Naive thymus-derived CD4-positive, alpha-beta T cell (primary cell): Measurements from ENCODE around the gene FAM32A. TPM values are rescaled to one million over a fixed set of nuclear protein-coding genes. Genes with fewer than 3 reads are reported as not detected.
A peak's percentile ranks its signal among the peaks of the same experiment; 100 is the strongest.

Experiments
- ATAC-seq: fragments of 150-1000 bp; cut with Tn5 transposase; 2 replicates; pipeline ENCODE4 v1.10.0; 2021; ENCODE audit warnings: mild to moderate bottlenecking, moderate library complexity
- CTCF ChIA-PET: fragments of 350-600 bp; sonication (Branson Sonifier 250); formaldehyde crosslinking; loops from one replicate; lab custom pipeline; 2021; ENCODE audit warnings: antibody characterized with exemption; lab: Charles Lee
- POLR2A ChIA-PET: fragments of 350-600 bp; sonication (Branson Sonifier 250); formaldehyde crosslinking; loops from one replicate; lab custom pipeline; 2021; ENCODE audit warnings: antibody characterized with exemption, inconsistent platforms; lab: Charles Lee
- DNase-seq, 9 donors: peaks; one replicate each; pipeline versions ENCODE4 v3.0.0 to v3.0.0-alpha.2; 2020 to 2022; ENCODE audit warnings: mixed read lengths in 1 of 9
- H3K27ac ChIP-seq: one replicate; pipeline ENCODE4 v1.7.0; 2013; ENCODE audit warnings: mild to moderate bottlenecking, low read depth, low read length, moderate library complexity
- H3K27me3 ChIP-seq, 2 donors: one replicate each; pipeline ENCODE4 v1.7.0; 2013; ENCODE audit warnings: low read length in 2 of 2, mild to moderate bottlenecking in 2 of 2, moderate library complexity in 2 of 2; ENCODE audit not compliant: control insufficient read depth in 2 of 2, insufficient read depth in 2 of 2
- H3K36me3 ChIP-seq, 3 experiments: 1 replicate in 2 of 3; 2 replicates in 1 of 3; pipeline ENCODE4 v1.7.0; 2013; ENCODE audit warnings: low read length in 3 of 3, mild to moderate bottlenecking in 3 of 3, moderate library complexity in 1 of 3; ENCODE audit not compliant: insufficient read depth in 3 of 3, control insufficient read depth in 2 of 3
- H3K4me1 ChIP-seq, 2 donors: one replicate each; pipeline ENCODE4 v1.7.0; 2013; ENCODE audit warnings: low read length in 2 of 2, mild to moderate bottlenecking in 2 of 2, moderate library complexity in 1 of 2; ENCODE audit not compliant: control insufficient read depth in 2 of 2, insufficient read depth in 2 of 2
- H3K4me3 ChIP-seq: 2 replicates; pipeline ENCODE4 v1.7.0; 2013; ENCODE audit warnings: mild to moderate bottlenecking, low read length
- H3K9me3 ChIP-seq, 3 experiments: 1 replicate in 2 of 3; 2 replicates in 1 of 3; pipeline ENCODE4 v1.7.0; 2013; ENCODE audit warnings: low read length in 3 of 3; ENCODE audit not compliant: control insufficient read depth in 2 of 3
- H3K27ac Mint-ChIP-seq, 9 donors: one replicate each; pipeline ENCODE4 v1.8.0; 2020 to 2022; ENCODE audit warnings: mixed read lengths in 9 of 9, mild to moderate bottlenecking in 8 of 9, moderate library complexity in 5 of 9, inconsistent platforms in 2 of 9
- H3K27me3 Mint-ChIP-seq, 5 donors: one replicate each; pipeline ENCODE4 v1.8.0; 2021 to 2022; ENCODE audit warnings: mixed read lengths in 5 of 5, mild to moderate bottlenecking in 1 of 5
- H3K36me3 Mint-ChIP-seq, 5 donors: one replicate each; pipeline ENCODE4 v1.8.0; 2020 to 2022; ENCODE audit warnings: mixed read lengths in 5 of 5, mild to moderate bottlenecking in 3 of 5, inconsistent platforms in 1 of 5
- H3K4me1 Mint-ChIP-seq, 7 donors: one replicate each; pipeline ENCODE4 v1.8.0; 2020 to 2022; ENCODE audit warnings: mixed read lengths in 7 of 7, mild to moderate bottlenecking in 3 of 7, inconsistent platforms in 1 of 7
- H3K4me3 Mint-ChIP-seq, 10 donors: one replicate each; pipeline ENCODE4 v1.8.0; 2020 to 2022; ENCODE audit warnings: mild to moderate bottlenecking in 10 of 10, mixed read lengths in 10 of 10, moderate library complexity in 6 of 10, inconsistent platforms in 2 of 10
- H3K9me3 Mint-ChIP-seq, 11 donors: one replicate each; pipeline ENCODE4 v1.8.0; 2020 to 2022; ENCODE audit warnings: mixed read lengths in 11 of 11, mild to moderate bottlenecking in 4 of 11, inconsistent platforms in 1 of 11, moderate library complexity in 1 of 11
- intact Hi-C, 2 donors: fragments of 100-400 bp; cut with micrococcal nuclease; formaldehyde crosslinking; loops; one replicate each; pipeline ENCODE4 v1.15.1; 2023
- polyA plus RNA-seq, 2 donors: library from polyadenylated mRNA; unstranded; fragments of 300-500 nt; fragmentation: Illumina TruSeq; gene quantifications; one replicate each; pipeline ENCODE4 v1.2.3, GENCODE V29; 2021
- total RNA-seq, 6 experiments: library from RNA in 5 of 6; stranded (reverse) in 5 of 6; gene quantifications; 1 replicate in 5 of 6; 2 replicates in 1 of 6; pipeline ENCODE4 v1.2.3 and lab custom pipeline; 2021 to 2026

The FAM32A gene
- total and polyA plus RNA-seq, 7 experiments from 2014 or later: 45.9 to 177 (median 66.3) TPM

GRCh38 chr19:16160445-16160942, 24.7 kb upstream of the FAM32A start:
- Mint-ChIP-seq H3K36me3 (peaks cover 0 to 20% (median 9%) of the 10 kb centered on the region in 5 donors), H3K27ac (no peak overlapping the region), H3K9me3 (no peaks in the 10 kb centered on the region), H3K27me3 (no peaks in the 10 kb centered on the region), H3K4me1 (peaks cover 0 to 21% (median under 1%) of the 10 kb centered on the region in 7 donors), H3K4me3 (no peak overlapping the region)
- intact Hi-C loops: no loop called here
- Histone ChIP-seq H3K4me1 (no peaks in the 10 kb centered on the region), H3K27ac (no peak overlapping the region), H3K27me3 (no peaks in the 10 kb centered on the region), H3K9me3 (no peaks in the 10 kb centered on the region), H3K36me3 (peaks cover 0 to 26% (median 5%) of the 10 kb centered on the region in 3 experiments), H3K4me3 (no peak overlapping the region)
- ChIA-PET POLR2A (no interaction called here), CTCF (no interaction called here)
- DNase-seq (no peak), ATAC-seq (peak; percentile 14)

GRCh38 chr19:16160943-16161560, 24.2 kb upstream of the FAM32A start:
- ATAC-seq: peak; percentile 40
- Histone ChIP-seq H3K4me3 (no peak overlapping the region), H3K27ac (no peak overlapping the region), H3K36me3 (peaks cover 0 to 20% (median 5%) of the 10 kb centered on the region in 3 experiments), H3K4me1 (no peaks in the 10 kb centered on the region), H3K27me3 (no peaks in the 10 kb centered on the region), H3K9me3 (no peaks in the 10 kb centered on the region)
- POLR2A ChIA-PET: no interaction called here
- H3K27me3 Mint-ChIP-seq: no peaks in the 10 kb centered on the region
- peaks cover 0 to 16% (median 9%) of the 10 kb centered on the region in 5 donors for H3K36me3 Mint-ChIP-seq
- H3K4me1 Mint-ChIP-seq: peaks cover 0 to 21% (median 0%) of the 10 kb centered on the region in 7 donors
- no peaks in the 10 kb centered on the region for H3K9me3 Mint-ChIP-seq
- no peak overlapping the region for H3K4me3 Mint-ChIP-seq
- DNase-seq: peak in 1 of 9 donors; percentile 68
- intact Hi-C loops: no loop called here
- peak overlapping the region in 1 of 9 donors; percentile 74 for H3K27ac Mint-ChIP-seq
- CTCF ChIA-PET: interaction anchor here (0.6 kb wide), 1 partner anchor 161 kb away, joined by 3 read pairs; no protein-coding TSS in a partner anchor

- intact Hi-C loops: no loop called here
- H3K27me3 ChIP-seq: no peaks in the 10 kb centered on the region
- H3K4me1 ChIP-seq: no peaks in the 10 kb centered on the region
- Mint-ChIP-seq H3K4me3 (no peak overlapping the region), H3K27ac (no peak overlapping the region), H3K4me1 (peaks cover 0 to 17% (median 0%) of the 10 kb centered on the region in 7 donors), H3K27me3 (no peaks in the 10 kb centered on the region), H3K36me3 (peaks cover 0 to 10% (median 4%) of the 10 kb centered on the region in 5 donors), H3K9me3 (no peaks in the 10 kb centered on the region)
- H3K4me3 ChIP-seq: no peak overlapping the region
- H3K9me3 ChIP-seq: no peaks in the 10 kb centered on the region
- POLR2A ChIA-PET: no interaction called here
- no peak overlapping the region for H3K27ac ChIP-seq
- ATAC-seq (no peak), DNase-seq (no peak)
- peaks cover 0 to 12% (median 5%) of the 10 kb centered on the region in 3 experiments for H3K36me3 ChIP-seq
- CTCF ChIA-PET: interaction anchor here (0.6 to 0.8 kb wide), 3 partner anchors 11 to 1060 kb away, joined by 3 to 7 read pairs (median 3); no protein-coding TSS in a partner anchor
Observed at GRCh38 chr19:16161840-16162239, 23.4 kb upstream of the FAM32A start.

GRCh38 chr19:16164222-16164890, 20.9 kb upstream of the FAM32A start:
- Mint-ChIP-seq H3K36me3 (peaks cover 0 to 2% (median 0%) of the 10 kb centered on the region in 5 donors), H3K9me3 (no peaks in the 10 kb centered on the region), H3K4me3 (no peak overlapping the region), H3K27me3 (no peaks in the 10 kb centered on the region), H3K27ac (no peak overlapping the region), H3K4me1 (peaks cover 0 to 26% (median 0%) of the 10 kb centered on the region in 7 donors)
- no peak for DNase-seq
- Histone ChIP-seq H3K4me3 (no peak overlapping the region), H3K27ac (no peak overlapping the region), H3K9me3 (no peaks in the 10 kb centered on the region), H3K36me3 (no peaks in the 10 kb centered on the region), H3K4me1 (peaks cover 0 to 6% of the 10 kb centered on the region in 2 donors), H3K27me3 (no peaks in the 10 kb centered on the region)
- CTCF ChIA-PET: interaction anchor here (0.7 kb wide), 1 partner anchor 21 kb away, joined by 3 read pairs; no protein-coding TSS in a partner anchor
- intact Hi-C loops: no loop called here
- POLR2A ChIA-PET: no interaction called here
- ATAC-seq: no peak

GRCh38 chr19:16166417-16166816, 18.8 kb upstream of the FAM32A start:
- CTCF ChIA-PET: interaction anchor here (0.6 kb wide), 1 partner anchor 101 kb away, joined by 4 read pairs; no protein-coding TSS in a partner anchor
- Histone ChIP-seq H3K27ac (no peak overlapping the region), H3K27me3 (no peaks in the 10 kb centered on the region), H3K9me3 (no peaks in the 10 kb centered on the region), H3K36me3 (no peaks in the 10 kb centered on the region), H3K4me3 (no peak overlapping the region), H3K4me1 (peaks cover 0 to 6% of the 10 kb centered on the region in 2 donors)
- DNase-seq: no peak
- no peak overlapping the region for H3K4me3 Mint-ChIP-seq
- H3K4me1 Mint-ChIP-seq: peaks cover 0 to 14% (median 0%) of the 10 kb centered on the region in 7 donors
- no peak for ATAC-seq
- H3K36me3 Mint-ChIP-seq: peaks cover 0 to 2% (median 0%) of the 10 kb centered on the region in 5 donors
- POLR2A ChIA-PET: no interaction called here
- intact Hi-C loops: no loop called here
- no peak overlapping the region for H3K27ac Mint-ChIP-seq
- H3K27me3 Mint-ChIP-seq: no peaks in the 10 kb centered on the region
- no peaks in the 10 kb centered on the region for H3K9me3 Mint-ChIP-seq

GRCh38 chr19:16167055-16167454, 18.2 kb upstream of the FAM32A start:
- Mint-ChIP-seq H3K27ac (peak overlapping the region in 1 of 9 donors; percentile 45), H3K9me3 (no peaks in the 10 kb centered on the region), H3K4me3 (no peak overlapping the region), H3K27me3 (no peaks in the 10 kb centered on the region), H3K4me1 (peaks cover 0 to 12% (median 0%) of the 10 kb centered on the region in 7 donors), H3K36me3 (no peaks in the 10 kb centered on the region)
- H3K9me3 ChIP-seq: no peaks in the 10 kb centered on the region
- no peaks in the 10 kb centered on the region for H3K36me3 ChIP-seq
- no peaks in the 10 kb centered on the region for H3K27me3 ChIP-seq
- intact Hi-C loops: no loop called here
- ChIA-PET CTCF (no interaction called here), POLR2A (no interaction called here)
- H3K4me3 ChIP-seq: no peak overlapping the region
- ATAC-seq: no peak
- DNase-seq: no peak
- H3K4me1 ChIP-seq: peaks cover 0 to 6% of the 10 kb centered on the region in 2 donors
- H3K27ac ChIP-seq: no peak overlapping the region
